Occipital lobe (tissue), 2 donors: ENCODE data around the gene TTC38. TPM values are rescaled to one million over a fixed set of nuclear protein-coding genes. Genes with fewer than 3 reads are reported as not detected.

ENCODE experiments used
- DNase-seq: peaks from one replicate; lab custom pipeline; 2025; lab: John Stamatoyannopoulos, UW
- total RNA-seq: library from RNA; depleted of rRNA; stranded (reverse); fragments of >200 nt; gene quantifications from one replicate; pipeline ENCODE4 v1.2.3, GENCODE V29; 2014

TTC38 gene
- 5.6 TPM for total RNA-seq

DNA sequence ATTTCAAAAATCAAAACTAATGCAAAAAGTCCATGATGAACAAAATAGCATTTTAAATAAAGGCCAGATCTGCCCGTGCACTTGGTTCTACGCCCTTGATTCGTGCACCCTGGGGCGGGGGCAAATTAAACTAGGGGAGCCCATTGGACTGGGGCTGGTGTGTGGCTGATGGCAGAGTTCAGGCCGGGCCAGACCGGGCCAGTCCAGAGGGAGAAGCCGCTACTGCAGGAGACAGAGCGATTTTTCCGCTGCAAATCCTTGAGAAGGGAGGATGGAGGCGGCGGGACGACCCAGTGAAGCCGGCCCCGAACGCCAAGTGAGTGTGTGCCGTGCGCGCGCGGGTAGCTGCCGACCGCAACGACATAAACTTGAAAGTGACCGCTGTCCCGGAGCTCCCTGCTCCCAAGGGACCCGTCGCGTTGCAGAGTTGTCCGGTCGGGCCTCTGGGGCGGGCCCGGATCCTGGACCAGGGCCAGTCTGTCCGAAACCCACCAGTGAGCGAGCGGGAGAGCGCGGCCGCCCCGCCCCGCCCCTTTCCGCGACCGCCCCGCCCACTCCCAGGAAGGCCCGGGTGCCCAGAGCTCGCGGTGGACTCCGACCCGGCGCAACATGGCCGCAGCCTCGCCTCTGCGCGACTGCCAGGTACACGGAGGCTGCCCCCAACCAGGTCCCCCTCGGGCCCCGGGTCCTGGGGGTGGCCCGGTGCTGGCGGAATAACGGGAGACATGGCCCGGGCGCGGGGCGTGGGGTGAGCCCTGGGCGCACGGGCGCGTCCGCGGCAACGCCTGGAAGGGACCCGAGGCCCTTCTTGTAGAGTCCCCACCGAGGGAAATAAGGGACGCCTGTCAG, at the start of gene TTC38:
TSS of gene TTC38 (plus strand) at position 578 of the 849 bp plus-strand sequence. CDS start at position 610, 32 bp downstream.
- DNase-seq, result peak; percentile 78

DNA sequence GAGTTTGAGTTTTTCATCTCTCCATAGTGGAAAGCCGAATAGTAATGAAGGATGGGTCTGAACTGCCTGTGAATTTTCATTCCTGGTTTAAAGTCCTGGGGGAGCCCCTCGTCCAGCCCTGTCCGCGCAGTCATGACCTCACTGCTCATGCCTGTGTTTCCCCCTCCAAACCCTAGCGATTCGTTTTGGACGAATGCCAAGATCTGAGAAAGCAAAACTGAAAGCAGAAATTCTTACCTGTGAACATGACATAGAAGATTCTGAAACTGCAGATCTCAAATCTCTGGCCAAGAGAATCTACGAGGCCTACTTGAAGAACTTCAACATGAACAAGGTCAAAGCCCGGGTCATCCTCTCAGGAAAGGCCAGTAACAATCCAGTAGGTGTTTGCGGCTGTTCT, 48.2 kb upstream of the TTC38 start:
- DNase-seq, result no peak

GRCh38 chr22:46220921-46221320, 46.9 kb upstream of the TTC38 start:
- no peak for DNase-seq

- DNase-seq, result no peak
Observed at GRCh38 chr22:46224044-46224897, 43.5 kb upstream of the TTC38 start.

GRCh38 chr22:46224898-46225290, 42.9 kb upstream of the TTC38 start:
- no peak for DNase-seq

- no peak for DNase-seq
Observed at GRCh38 chr22:46225631-46226030, 42.2 kb upstream of the TTC38 start.

DNA sequence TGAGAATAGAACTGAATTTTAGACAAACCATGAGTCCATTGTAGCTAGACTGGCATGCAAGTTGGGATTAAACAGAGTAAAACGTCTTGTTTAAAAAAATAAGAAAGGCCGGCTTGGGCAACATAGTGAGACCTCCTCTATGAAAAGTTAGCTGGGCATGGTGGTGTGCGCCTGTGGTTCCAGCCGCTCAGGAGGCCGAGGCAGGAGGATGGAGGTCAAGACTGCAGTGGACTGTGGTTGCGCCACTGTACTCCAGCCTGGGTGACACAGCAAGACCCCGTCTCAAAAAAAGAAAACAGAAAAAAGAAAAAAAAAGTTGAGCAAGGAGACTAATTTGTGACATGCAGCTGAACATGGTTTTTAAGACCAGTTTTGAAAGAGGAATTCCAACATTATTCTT, 41.2 kb upstream of the TTC38 start:
- no peak for DNase-seq

DNA sequence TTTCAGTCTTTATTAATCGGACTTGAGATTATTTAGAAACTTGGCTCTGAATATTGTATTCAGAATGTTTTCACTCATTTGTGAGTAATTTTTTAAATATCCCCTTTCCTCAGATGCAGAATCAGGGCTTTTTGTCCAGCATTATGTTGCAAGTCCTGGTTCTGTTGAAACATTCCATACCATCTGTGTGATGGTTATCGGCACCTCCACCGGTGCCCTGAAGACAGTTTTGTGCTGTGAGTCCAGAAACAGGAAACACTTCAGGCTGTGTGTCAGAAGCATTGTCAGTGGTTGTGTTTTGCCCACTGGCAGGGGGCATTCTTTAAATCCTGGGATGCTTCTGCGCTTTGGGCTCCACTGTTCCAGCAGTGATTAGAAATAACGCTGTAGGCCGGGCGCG, 38.1 kb upstream of the TTC38 start:
- DNase-seq, result no peak

DNA sequence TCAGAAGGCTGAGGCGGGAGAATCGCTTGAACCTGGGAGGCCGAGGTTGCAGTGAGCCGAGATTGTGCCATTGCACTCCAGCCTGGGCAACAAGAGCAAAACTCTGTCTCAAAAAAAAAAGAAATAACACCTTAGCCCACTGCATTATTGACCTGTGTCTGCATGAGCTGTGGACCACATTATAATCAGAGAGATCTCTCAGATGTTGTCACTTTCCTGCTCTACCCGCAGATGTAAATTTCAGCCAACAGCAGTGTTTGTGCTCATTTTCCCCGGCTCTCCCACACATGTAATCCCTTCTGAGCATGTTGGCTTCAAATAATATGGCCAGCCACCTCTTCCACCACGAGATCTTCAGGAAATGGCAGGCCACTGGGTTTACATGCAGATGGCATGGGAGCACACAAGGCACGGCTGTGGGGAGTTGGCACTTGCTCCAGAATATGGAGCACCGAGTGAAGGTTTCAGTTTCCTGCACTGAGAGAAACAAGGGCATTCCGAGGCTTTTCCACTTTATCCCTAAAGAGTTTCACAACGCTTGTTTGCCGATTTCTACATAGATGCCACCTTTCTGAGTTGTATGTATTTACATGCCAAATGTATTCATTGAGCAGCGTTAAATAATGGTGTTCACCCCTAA, 37.4 kb upstream of the TTC38 start:
- DNase-seq, result no peak

GRCh38 chr22:46233231-46233630, 34.6 kb upstream of the TTC38 start:
- peak; percentile 70 for DNase-seq

GRCh38 chr22:46234969-46235368, 32.8 kb upstream of the TTC38 start:
- DNase-seq, result no peak

- DNase-seq, result no peak
Observed at GRCh38 chr22:46237453-46238124, 30.2 kb upstream of the TTC38 start.

GRCh38 chr22:46238541-46238940, 29.3 kb upstream of the TTC38 start:
- DNase-seq, result peak; percentile 35

GRCh38 chr22:46239261-46240048, 28.4 kb upstream of the TTC38 start:
- no peak for DNase-seq

DNA sequence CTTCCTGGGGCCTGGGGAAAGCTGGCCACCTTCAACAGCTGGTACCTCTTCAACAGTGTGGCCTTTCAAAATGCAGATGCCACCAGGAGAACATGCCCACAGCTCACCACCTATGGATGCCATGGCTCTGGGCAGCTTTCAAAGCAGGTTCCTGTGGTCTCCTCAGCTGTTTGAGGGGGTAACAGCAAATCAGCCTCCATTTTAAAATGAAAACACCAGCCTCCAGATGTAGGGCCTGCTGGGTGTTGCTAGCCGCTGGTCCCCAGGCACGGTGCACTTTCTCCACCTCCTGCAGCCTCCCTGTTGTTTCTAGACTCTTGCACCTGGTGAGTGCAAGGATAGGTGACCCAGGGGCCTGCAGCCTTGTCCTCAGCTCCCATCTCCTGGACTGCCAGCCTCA, 27.7 kb upstream of the TTC38 start:
- no peak for DNase-seq

DNA sequence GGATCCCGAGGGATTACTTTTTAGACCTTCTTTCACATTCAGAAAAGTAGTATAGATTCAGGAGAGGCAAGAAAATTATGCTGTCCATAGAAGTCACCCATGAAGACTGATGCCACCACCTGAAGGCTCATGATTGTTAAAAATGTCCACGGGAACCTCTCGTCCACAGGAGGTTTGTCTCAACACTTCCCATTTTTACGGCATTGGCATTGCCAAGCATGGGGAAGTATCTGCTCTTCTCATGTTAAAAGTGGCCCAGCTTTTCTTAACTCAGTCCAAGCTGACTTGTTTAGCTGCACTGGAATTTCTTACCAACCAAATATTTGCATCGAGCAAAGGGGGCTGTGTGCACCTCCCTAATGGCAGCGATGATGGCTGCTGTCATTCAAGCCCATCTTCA, 27.3 kb upstream of the TTC38 start:
- DNase-seq, result no peak

GRCh38 chr22:46240907-46241306, 26.9 kb upstream of the TTC38 start:
- no peak for DNase-seq

GRCh38 chr22:46241396-46242007, 26.3 kb upstream of the TTC38 start:
- no peak for DNase-seq

DNA sequence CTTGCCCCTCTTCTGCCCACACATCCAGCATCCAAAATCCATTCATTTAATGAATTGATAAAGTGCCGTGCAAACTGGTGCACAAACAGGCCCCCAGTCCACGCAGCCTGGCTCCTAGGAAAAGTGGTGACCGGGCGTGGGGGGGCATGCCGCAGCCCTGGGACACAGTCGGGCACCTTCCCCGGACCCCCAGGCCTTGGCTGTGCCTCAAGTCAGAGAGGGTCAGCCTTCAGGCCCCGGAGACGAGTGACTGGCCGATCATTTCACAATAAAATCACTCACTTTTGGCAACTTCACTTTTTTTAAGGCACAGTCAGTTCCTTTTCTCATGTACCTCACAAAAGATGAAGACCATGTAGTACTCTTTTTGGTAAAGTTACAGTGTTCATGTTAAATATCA, 25.7 kb upstream of the TTC38 start:
- DNase-seq, result no peak

DNA sequence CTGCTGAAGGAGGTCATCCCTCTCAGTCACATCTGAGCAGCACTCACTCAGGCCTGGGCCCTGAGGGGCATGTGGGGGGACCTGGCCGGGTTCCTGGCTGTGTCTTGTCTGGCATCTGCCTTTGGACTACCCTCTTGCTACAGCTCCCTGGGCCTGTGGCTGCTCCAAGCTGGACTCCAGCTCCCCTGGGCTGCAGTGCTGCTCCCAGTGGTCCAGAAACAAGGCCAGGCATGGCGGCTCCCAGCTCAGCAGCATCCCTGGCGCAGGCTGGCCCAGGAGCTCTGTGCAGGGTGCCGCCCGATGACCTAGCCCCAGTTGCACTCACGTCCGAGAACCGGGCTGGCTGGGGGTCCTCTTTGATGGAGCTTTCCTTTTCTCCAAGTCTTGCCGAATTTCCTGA, 23.0 kb upstream of the TTC38 start:
- DNase-seq, result no peak
